Activated T-cell treated with anti-CD3 and anti-CD28 coated beads, Interleukin-2, amount 50 U/mL, for 24 hours (primary cell): ENCODE results near the gene PIN1.

Experiments
- DNase-seq: peaks from one replicate; pipeline ENCODE4 v3.0.0-alpha.2; 2020
- H3K27ac Mint-ChIP-seq: 2 replicates; pipeline ENCODE4 v1.8.0; 2020; ENCODE audit warnings: mild to moderate bottlenecking, mixed read lengths
- H3K27me3 Mint-ChIP-seq: 2 replicates; pipeline ENCODE4 v1.8.0; 2020; ENCODE audit warnings: mixed read lengths
- H3K36me3 Mint-ChIP-seq: 2 replicates; pipeline ENCODE4 v1.8.0; 2020; ENCODE audit warnings: low read depth, mixed read lengths
- H3K4me1 Mint-ChIP-seq: 2 replicates; pipeline ENCODE4 v1.8.0; 2020; ENCODE audit warnings: low read depth, mixed read lengths
- H3K4me3 Mint-ChIP-seq: 2 replicates; pipeline ENCODE4 v1.8.0; 2020; ENCODE audit warnings: mild to moderate bottlenecking, moderate library complexity, mixed read lengths
- H3K9me3 Mint-ChIP-seq: 2 replicates; pipeline ENCODE4 v1.8.0; 2020; ENCODE audit warnings: mixed read lengths

Gene PIN1

DNA sequence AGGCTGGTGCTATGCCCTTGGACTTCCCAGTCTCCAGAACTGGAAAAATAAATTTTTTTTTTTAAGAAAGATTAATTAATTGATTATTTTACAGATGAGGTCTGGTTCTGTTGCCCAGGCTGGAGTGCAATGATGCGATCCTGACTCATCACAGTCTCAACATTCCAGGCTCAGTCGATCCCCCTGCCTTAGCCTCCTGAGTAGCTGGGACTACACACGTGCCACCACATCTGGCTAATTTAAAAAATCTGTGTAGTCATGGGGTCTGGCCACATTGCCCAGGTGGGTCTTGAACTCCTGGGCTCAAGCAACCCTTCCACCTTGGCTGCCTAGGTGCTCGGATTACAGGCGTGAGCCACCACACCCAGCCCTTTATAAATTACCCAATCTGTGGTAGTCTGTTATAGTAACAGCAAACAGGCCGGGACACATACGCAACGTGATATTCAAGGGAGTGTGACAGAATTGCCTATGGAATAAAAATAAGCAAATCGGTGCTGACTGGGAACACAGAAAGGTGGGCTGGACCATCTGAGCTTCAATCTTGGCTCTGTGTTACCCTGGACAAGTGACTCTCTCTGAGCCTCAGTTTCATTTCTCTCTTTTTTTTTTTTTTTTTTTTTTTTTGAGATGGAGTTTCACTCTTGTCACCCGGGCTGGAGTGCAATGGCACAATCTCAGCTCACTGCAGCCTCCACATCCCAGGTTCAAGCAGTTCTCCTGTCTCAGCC, 42.8 kb downstream of the PIN1 start:
- Mint-ChIP-seq H3K4me3 (no peak overlapping the region), H3K4me1 (no peaks in the 10 kb centered on the region), H3K36me3 (no peaks in the 10 kb centered on the region), H3K27me3 (no peaks in the 10 kb centered on the region), H3K27ac (no peak overlapping the region), H3K9me3 (no peaks in the 10 kb centered on the region)
- no peak for DNase-seq

GRCh38 chr19:9878511-9879196, 43.5 kb downstream of the PIN1 start:
- DNase-seq = no peak
- H3K27me3 Mint-ChIP-seq = no peaks in the 10 kb centered on the region
- no peaks in the 10 kb centered on the region for H3K36me3 Mint-ChIP-seq
- H3K4me1 Mint-ChIP-seq = no peaks in the 10 kb centered on the region
- H3K27ac Mint-ChIP-seq = no peak overlapping the region
- H3K9me3 Mint-ChIP-seq = no peaks in the 10 kb centered on the region
- no peak overlapping the region for H3K4me3 Mint-ChIP-seq

DNA sequence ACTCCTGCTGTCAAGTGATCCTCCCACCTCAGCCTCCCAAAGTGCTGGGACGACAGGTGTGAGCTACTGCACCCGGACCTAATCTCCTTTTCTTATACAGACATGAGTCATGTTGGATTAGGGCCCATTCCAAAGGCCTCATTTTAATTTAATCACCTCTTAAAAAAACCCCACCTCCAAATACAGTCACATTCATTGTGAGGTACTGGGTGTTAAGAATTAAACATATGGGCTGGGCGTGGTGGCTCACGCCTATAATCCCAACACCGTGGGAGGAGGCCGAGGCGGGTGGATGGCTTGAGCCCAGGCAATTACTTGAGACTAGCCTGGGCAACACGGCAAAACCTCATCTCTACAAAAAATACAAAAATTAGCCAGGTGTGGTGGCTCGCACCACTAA, 46.6 kb downstream of the PIN1 start:
- H3K27ac Mint-ChIP-seq = no peak overlapping the region
- no peak overlapping the region for H3K4me3 Mint-ChIP-seq
- no peaks in the 10 kb centered on the region for H3K36me3 Mint-ChIP-seq
- no peaks in the 10 kb centered on the region for H3K4me1 Mint-ChIP-seq
- H3K9me3 Mint-ChIP-seq = no peaks in the 10 kb centered on the region
- no peak for DNase-seq
- no peaks in the 10 kb centered on the region for H3K27me3 Mint-ChIP-seq

DNA sequence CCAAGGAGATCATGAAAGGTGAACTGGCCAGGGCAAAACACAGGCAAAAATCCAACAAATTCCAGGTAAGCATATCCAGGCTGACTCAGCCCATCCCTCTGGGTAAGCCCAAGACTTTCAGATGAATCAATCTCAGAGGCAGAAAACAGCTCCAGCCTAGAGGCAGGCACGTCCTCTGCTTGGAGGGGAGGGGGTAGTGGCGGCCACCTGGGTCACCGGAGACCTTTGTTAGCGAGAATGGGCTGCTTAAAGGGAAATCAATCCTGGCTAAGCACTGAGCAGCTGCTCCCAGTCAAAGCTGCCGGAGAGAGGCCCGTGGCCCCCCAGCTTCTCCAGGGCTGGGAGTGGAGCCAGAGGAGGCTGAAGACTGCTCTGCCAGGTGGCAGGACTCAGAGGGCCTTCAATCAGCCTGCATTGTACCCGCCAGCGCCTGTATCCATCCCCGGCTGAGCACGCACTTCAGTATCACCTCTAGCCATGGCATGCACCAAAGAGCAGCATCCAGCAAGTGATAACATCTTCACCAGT, 48.2 kb downstream of the PIN1 start:
- Mint-ChIP-seq H3K27ac (no peak overlapping the region), H3K4me1 (no peaks in the 10 kb centered on the region), H3K9me3 (no peaks in the 10 kb centered on the region), H3K4me3 (no peak overlapping the region), H3K27me3 (no peaks in the 10 kb centered on the region), H3K36me3 (no peaks in the 10 kb centered on the region)
- DNase-seq = no peak

DNA sequence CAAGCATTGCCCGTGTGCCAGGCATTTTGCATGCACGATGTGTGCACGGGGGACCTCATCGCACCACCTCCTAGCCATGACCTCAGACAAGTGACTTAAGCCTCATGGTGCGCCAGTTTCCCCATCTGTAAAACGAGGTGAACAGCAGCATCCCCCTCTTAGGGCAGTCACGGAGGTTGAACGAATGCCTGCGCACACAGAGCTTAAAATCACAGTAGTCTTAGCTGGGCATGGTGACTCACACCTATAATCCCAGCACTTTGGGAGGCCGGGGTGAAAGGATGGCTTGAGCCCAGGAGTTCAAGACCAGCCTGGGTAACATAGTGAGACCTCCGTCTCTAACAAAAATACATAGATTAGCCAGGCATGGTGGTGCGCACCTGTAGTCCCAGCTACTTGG, 48.6 kb downstream of the PIN1 start:
- H3K27ac Mint-ChIP-seq = no peak overlapping the region
- no peak overlapping the region for H3K4me3 Mint-ChIP-seq
- H3K9me3 Mint-ChIP-seq = no peaks in the 10 kb centered on the region
- H3K27me3 Mint-ChIP-seq = peaks cover 2% of the 10 kb centered on the region
- no peak for DNase-seq
- H3K36me3 Mint-ChIP-seq = no peaks in the 10 kb centered on the region
- H3K4me1 Mint-ChIP-seq = no peaks in the 10 kb centered on the region

DNA sequence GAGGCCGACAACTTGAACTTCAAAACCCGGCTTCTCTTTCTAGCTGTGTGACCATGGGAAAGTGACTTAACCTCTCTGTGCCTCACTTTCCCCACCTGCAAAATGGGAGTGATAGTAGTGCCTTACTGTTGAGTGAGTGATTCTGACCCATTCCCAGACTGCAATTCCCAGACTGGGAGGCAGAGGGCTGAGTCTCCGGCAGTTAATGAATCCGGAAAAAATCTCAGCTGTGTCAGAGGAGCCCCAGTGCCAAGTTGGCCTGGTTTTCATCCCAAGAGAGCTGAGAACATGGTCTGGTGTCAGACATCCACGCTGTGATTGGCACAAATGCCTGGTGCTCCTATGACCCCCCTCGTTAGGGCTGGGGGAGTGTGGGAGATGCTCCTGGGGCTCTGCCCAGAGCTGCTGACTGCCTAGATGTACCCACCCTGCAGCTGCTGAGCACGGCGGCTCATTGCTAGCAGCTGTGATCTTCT, 50.0 kb downstream of the PIN1 start:
- Mint-ChIP-seq H3K4me3 (no peak overlapping the region), H3K27ac (no peak overlapping the region), H3K9me3 (no peaks in the 10 kb centered on the region), H3K36me3 (no peaks in the 10 kb centered on the region), H3K4me1 (no peaks in the 10 kb centered on the region), H3K27me3 (peaks cover 5% of the 10 kb centered on the region)
- no peak for DNase-seq

DNA sequence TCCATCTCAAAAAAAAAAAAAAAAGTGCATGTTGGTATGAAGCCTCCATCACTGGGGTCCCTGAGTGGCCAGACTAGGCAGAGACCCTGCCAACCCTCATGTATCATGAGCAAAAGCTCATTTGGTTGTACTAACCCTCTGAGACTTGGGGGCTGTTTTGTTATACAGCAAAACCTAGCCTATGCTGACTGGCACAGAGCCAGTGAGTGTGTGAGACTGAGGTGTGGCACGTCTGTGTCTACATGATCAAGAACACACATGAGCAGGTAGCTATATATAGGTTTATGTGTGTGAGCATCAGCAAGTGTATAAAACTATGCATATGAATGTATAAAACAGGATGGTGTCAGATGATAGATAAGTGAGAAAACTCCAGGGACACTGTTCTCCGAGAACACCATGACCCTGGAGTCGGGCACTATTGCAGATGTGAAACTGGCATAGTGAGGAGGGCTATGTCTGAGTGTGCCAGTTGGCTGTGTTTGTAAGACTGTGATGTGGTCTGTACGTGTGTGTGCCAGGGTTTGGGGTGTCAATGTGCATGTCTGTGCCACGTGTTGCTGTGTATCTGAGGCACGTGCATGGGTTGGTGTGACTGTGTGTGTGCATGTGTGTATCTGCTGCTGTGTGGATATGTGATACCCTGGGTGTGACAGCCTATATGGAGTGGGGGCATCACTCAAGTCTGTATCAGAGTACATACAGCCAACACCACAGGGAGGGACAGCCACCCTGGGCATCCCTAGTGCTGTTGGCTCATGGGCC, 56.7 kb downstream of the PIN1 start:
- H3K36me3 Mint-ChIP-seq = no peaks in the 10 kb centered on the region
- no peaks in the 10 kb centered on the region for H3K4me1 Mint-ChIP-seq
- H3K27me3 Mint-ChIP-seq = peaks cover 5% of the 10 kb centered on the region
- no peak overlapping the region for H3K27ac Mint-ChIP-seq
- H3K4me3 Mint-ChIP-seq = no peak overlapping the region
- no peaks in the 10 kb centered on the region for H3K9me3 Mint-ChIP-seq
- DNase-seq = no peak
